Endothelial cell of umbilical vein (primary cell): ENCODE data around the gene CERS2.

ENCODE experiments used
- CTCF ChIP-seq, 2 donors: IDR thresholded peaks; 1 replicate in 1 of 2; 2 replicates in 1 of 2; pipeline ENCODE4 v1.5.1; 2011; ENCODE audit warnings: low read length in 2 of 2, mild to moderate bottlenecking in 2 of 2, moderate library complexity in 2 of 2, control low read depth in 1 of 2, inconsistent platforms in 1 of 2, low read depth in 1 of 2; ENCODE audit not compliant: insufficient read depth in 1 of 2; ENCODE audit errors: extremely low read depth in 1 of 2
- EZH2 ChIP-seq: IDR thresholded peaks from 2 replicates; pipeline ENCODE4 v1.6.1; 2012; ENCODE audit warnings: borderline replicate concordance, low read depth, mild to moderate bottlenecking, moderate library complexity, low read length, inconsistent platforms; ENCODE audit not compliant: severe bottlenecking
- FOS ChIP-seq: IDR thresholded peaks from 2 replicates; pipeline ENCODE4 v1.6.1; 2011; ENCODE audit warnings: mild to moderate bottlenecking, low read length, moderate library complexity, borderline replicate concordance; ENCODE audit not compliant: insufficient read depth
- JUN ChIP-seq: IDR thresholded peaks from 2 replicates; pipeline ENCODE4 v1.6.1; 2011; ENCODE audit warnings: borderline replicate concordance, low read depth; ENCODE audit not compliant: insufficient read length, insufficient read depth
- MAX ChIP-seq: IDR thresholded peaks from 2 replicates; pipeline ENCODE4 v1.6.1; 2011; ENCODE audit not compliant: insufficient read depth, insufficient read length
- MYC ChIP-seq: IDR thresholded peaks from one replicate; pipeline ENCODE4 v1.6.1; 2011; ENCODE audit warnings: mild to moderate bottlenecking, low read depth, low read length
- POLR2A ChIP-seq: IDR thresholded peaks from 2 replicates; pipeline ENCODE4 v1.6.1; 2012; ENCODE audit warnings: low read depth, mild to moderate bottlenecking, control low read depth, low read length
- POLR2AphosphoS5 ChIP-seq: IDR thresholded peaks from 2 replicates; pipeline ENCODE4 v1.6.1; 2012; ENCODE audit warnings: low read depth, mild to moderate bottlenecking, control low read depth, low read length, moderate library complexity; ENCODE audit not compliant: insufficient read depth

- TF ChIP-seq CTCF (IDR thresholded peaks at IDR 0.05; ENCODE audit: extremely low read depth in 1 of 2, insufficient read depth in 1 of 2, low read depth in 1 of 2, low read length in 2 of 2) (no peak), POLR2A (no peak), MAX (no peak), EZH2 (no peak), POLR2AphosphoS5 (no peak), FOS (no peak), JUN (no peak), MYC (no peak)
These were observed 46.3 kb downstream of the CERS2 start for GRCh38 chr1:150928286-150928685.
